ENCODE results near the gene CKLF.
"Not testable (repeated sequence)": the region's sequence is repeated elsewhere in the genome, so short reads cannot be mapped to it uniquely, and the experiment has no call there.

Gene CKLF

GRCh38 chr16:66566051-66566901 lies 13.9 kb downstream of the CKLF start, which contains the start of gene CMTM1:
Gene CMTM1 (plus strand): TSS chr16:66566439. CDS start chr16:66566514, 75 bp downstream.
- in situ Hi-C loops (cut with HindIII; ENCODE audit: low sequenced_read_pairs), result no loop called here

- in situ Hi-C loops (cut with HindIII; ENCODE audit: low sequenced_read_pairs), result not testable (repeated sequence)
Measured at GRCh38 chr16:66567270-66567669, 14.9 kb downstream of the CKLF start.

- in situ Hi-C loops (cut with HindIII; ENCODE audit: low sequenced_read_pairs), result no loop called here
Measured at GRCh38 chr16:66568355-66568754, 16.0 kb downstream of the CKLF start.

DNA sequence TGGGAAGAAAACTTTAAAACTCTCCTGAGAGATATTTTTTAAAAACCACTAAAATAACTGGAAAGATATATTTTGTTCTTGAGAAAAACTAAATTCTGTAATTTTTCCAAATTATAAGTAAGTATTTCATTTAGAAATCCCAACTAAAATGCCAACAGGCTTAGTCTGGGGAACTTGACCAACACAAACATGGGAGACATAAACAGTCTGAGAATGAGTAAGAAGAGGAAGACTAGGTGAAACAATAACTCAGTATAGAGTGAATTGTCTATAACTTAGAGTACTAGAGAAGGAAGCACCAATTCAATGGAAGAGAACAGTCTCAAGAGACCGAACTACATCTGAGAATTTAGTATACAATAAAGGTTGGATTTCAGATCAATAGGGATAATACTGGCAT lies 16.8 kb downstream of the CKLF start:
- in situ Hi-C loops (cut with HindIII; ENCODE audit: low sequenced_read_pairs), result no loop called here

- in situ Hi-C loops (cut with HindIII; ENCODE audit: low sequenced_read_pairs), result loop anchor here (5.0 kb wide), 1 partner anchor 42 kb away; no protein-coding TSS in a partner anchor
Measured at GRCh38 chr16:66569827-66570405, 17.5 kb downstream of the CKLF start.

DNA sequence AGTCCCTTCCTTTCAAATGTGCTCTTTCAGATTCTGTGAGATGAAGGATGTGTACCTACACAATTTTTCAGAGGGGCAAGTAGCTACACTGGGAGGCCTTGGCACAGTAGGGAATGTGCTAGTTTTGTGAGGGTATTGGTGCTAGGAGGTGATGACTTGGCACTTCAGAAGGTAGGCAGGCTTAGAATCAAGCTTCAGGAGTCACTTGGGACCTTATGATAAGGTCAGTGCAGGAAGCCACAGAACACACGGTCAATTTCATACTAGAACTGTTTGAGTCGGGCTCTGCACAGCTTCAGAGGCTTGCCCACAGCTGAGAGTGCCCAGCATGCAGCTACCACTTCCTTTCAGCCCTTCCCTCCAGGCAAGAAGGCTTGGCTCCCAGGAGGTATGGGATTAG lies 20.0 kb downstream of the CKLF start:
- in situ Hi-C loops (cut with HindIII; ENCODE audit: low sequenced_read_pairs), result loop anchor here (5.0 kb wide), 1 partner anchor 40 kb away; no protein-coding TSS in a partner anchor

- in situ Hi-C loops (cut with HindIII; ENCODE audit: low sequenced_read_pairs), result loop anchor here (5.0 kb wide), 1 partner anchor 38 kb away; no protein-coding TSS in a partner anchor
Measured at GRCh38 chr16:66574081-66574480, 21.7 kb downstream of the CKLF start.

DNA sequence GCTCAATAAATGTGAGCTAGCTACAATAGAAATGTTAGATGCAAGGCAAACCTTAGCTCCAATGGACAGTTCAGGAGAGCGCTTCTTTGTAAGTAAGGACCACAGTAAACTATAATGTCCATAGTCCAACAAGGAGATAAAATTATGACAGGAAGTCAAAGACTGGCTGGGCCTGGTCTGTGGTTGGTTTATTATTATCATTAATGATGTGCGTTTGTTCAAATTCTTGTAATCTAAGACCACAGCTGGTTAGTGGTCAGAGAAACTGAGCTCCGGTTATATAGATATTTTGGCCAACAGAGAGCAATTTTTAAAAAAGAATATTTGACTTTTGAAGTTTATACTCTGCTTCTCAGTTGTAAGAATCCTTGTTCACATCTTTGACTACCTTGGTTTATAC lies 22.2 kb downstream of the CKLF start:
- in situ Hi-C loops (cut with HindIII; ENCODE audit: low sequenced_read_pairs), result loop anchor here (5.0 kb wide), 1 partner anchor 38 kb away; no protein-coding TSS in a partner anchor

DNA sequence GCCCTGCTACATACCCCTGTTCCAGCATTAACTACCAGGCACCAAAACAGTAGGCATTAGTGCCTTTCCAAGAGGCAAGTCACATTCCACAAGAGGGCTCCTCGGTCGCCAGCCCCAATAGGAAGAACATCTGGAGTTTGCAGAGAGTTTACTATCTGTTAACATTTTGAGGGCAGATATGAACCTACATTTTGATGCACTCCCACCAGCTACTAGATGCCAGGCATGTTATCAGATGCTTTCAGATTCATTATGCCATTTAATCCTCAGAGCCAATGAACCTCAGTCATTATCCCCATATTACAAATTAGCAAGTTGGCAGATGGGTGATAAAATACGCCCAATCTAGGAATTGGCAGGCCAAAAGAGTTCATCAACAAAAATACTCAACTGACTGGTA lies 22.7 kb downstream of the CKLF start:
- in situ Hi-C loops (cut with HindIII; ENCODE audit: low sequenced_read_pairs), result loop anchor here (25.0 kb wide), 1 partner anchor 163 kb away; no protein-coding TSS in a partner anchor

- in situ Hi-C loops (cut with HindIII; ENCODE audit: low sequenced_read_pairs), result loop anchor here (25.0 kb wide), 1 partner anchor 164 kb away; no protein-coding TSS in a partner anchor
Measured at GRCh38 chr16:66576296-66576695, 23.9 kb downstream of the CKLF start.

DNA sequence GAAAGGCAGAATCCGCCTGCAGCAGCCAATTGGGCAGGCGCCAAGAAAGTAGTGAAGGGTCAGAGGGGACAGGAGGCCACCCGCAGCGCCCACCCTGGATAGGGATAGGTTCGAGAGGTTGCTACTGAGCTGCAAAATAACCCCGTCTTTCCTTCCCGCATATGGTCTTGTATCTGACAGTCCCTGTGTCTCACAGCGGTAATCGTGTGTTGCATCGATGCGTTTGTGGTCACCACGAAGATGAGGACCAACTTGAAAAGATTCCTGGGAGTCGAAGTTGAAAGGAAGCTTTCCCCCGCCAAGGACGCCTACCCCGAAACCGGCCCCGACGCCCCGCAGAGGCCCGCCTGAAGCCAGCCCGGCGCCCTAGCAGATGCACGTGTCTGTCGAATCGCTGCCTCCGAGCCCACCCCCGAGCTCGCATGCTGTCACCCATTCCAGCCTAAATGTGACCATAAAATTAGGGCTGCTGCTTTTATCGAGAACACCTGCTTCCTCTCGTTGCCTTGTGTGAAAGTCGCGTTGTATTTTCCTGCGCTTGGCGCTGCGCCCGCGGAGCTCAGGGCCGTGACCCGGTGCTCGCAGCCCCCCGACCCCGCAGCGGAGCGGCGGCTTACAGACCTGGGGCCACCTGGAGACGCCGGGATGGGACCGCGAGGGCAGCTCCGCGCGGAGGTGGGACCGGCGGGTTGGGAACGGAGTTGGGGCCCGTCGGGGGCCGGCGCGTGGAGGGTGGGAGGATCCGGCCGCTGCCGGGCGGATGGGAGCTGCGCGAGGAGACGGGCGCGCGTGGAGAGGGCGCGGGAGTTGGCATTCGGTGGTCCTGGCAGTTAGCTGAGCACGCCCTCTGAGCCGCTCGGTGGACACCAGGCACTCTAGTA lies 26.5 kb downstream of the CKLF start, which contains the start of gene CMTM2:
TSS of gene CMTM2 (plus strand) at position 813 of the 881 bp plus-strand sequence. CDS start 145 bp downstream, outside the sequence.
- in situ Hi-C loops (cut with HindIII; ENCODE audit: low sequenced_read_pairs), result loop anchor here (25.0 kb wide), 1 partner anchor 167 kb away; no protein-coding TSS in a partner anchor

DNA sequence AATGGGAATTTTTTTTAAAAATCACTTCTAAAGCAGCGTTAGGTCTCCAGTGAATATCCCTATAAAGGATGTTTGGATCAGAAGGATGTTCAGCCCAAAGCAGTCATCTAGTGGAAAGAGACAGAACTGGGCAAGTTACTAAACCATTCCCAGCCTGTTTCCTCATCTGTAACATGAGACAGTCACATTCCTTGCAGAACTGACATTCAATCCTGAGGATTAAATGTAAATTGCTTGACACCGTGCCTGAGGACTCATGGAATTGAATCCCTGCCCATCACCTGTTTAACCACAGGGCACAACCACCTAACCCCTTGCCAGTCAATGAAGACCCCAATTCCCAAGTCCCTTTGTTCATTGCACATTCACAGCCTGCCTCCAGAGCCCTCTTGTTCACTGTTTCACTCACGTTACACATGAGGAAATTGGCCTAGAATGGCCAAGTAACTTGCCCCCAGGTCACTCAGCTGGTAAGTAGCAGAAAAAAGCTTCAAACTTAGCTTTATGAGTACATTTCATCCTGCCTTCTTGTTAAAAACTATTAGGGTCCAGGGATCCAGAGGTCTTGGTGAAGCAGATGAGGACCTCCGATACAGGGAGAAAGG lies 28.3 kb downstream of the CKLF start:
- in situ Hi-C loops (cut with HindIII; ENCODE audit: low sequenced_read_pairs), result loop anchor here (25.0 kb wide), 1 partner anchor 168 kb away; no protein-coding TSS in a partner anchor

DNA sequence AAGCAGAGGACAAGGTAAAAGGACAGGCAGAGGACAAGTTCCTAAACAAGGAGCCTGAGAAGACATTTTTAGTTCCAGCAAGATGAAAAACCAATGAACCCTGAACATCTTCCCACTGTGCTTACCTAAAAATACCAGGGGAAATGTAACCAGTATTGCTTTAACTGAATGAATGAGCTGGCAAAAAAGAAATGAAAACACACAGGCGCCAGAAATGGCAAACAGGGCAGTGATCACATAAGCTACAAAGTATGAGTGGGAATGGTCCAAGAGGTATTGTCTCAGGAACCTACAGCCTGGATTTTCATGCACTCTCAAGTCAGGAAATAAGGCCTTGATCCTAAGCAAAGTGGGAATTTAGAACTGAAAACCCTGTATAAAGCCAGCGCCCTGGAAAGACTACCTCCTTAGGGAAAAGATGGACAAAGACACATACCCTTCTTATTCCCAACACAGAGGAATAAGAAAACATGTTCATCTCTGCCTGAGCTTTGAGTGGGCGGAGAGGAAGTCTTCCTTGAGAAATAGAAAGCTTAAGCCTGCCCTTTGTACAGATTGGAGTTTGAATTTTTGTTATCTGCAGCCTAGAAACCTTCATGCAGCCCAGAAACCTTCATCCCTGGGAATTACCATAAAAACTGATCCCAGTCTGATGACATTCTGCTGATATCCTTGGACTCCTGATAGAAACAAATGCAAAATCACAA lies 29.0 kb downstream of the CKLF start:
- in situ Hi-C loops (cut with HindIII; ENCODE audit: low sequenced_read_pairs), result loop anchor here (25.0 kb wide), 1 partner anchor 169 kb away; no protein-coding TSS in a partner anchor

DNA sequence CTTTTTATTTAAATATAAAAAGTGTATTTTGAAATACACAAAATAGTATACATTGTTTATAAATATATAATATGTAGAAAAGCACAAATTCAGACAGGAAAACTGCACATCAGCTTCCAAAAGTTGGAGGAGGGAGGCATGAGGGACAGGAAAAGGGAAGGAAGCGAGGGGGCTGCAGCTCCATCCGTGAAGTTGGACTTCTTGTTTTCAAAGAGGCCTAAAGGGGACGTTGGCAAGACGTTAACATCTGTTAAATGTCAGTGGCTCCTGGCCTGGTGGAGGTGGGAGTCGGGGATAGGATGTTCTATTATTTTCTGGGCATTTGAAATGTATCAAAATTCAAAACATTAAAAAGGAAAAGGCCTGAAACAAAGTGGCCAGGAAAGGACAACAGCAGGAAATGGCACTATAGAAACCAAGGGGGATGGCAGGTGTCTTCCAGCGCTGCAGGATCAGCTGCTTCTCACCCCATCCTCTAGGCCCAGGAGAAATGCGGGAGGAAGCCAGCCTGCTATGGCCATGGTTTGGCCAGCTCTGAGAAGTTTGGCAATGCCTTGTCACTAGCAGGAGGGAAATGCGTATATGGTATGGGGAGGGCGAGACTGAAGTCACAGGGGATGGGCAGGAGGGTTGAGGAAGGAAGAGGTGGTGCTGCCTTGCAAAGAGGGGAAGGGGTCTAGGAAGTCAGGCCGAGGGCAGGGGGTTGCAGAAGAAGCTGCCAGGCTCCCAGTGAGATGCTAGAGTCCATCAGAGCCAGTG lies 33.3 kb downstream of the CKLF start:
- in situ Hi-C loops (cut with HindIII; ENCODE audit: low sequenced_read_pairs), result loop anchor here (25.0 kb wide), 1 partner anchor 173 kb away; no protein-coding TSS in a partner anchor

GRCh38 chr16:66587881-66588600 lies 35.7 kb downstream of the CKLF start:
- in situ Hi-C loops (cut with HindIII; ENCODE audit: low sequenced_read_pairs), result loop anchor here (25.0 kb wide), 1 partner anchor 176 kb away; no protein-coding TSS in a partner anchor

- in situ Hi-C loops (cut with HindIII; ENCODE audit: low sequenced_read_pairs), result loop anchor here (25.0 kb wide), 1 partner anchor 177 kb away; no protein-coding TSS in a partner anchor
Measured at GRCh38 chr16:66588981-66589713, 36.8 kb downstream of the CKLF start.

DNA sequence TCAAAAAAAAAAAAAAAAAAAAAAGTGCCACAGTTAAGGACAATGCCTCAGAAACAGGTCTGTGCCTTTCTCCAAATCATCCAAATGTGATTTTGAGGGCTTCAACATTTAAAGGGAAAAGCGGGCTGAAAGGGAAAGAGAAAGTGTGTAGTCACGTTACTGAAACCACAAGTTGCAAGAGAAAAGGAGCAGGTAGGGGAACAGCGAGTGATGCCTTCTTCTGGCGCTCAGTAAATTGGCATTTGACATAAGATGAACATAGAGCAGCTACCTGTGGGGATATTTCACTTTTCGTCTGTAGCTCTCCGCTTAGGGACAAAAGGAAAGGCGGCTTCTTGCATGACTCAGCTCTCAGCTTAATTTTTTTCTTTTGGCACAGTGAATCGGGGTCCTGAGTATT lies 37.9 kb downstream of the CKLF start:
- in situ Hi-C loops (cut with HindIII; ENCODE audit: low sequenced_read_pairs), result loop anchor here (25.0 kb wide), 1 partner anchor 178 kb away; no protein-coding TSS in a partner anchor

Data from endothelial cell of hepatic sinusoid (primary cell).